BE2C (cell line): Measurements from ENCODE around the gene DOLPP1. TPM values are rescaled to one million over a fixed set of nuclear protein-coding genes. Genes with fewer than 3 reads are reported as not detected.
A peak's percentile ranks its signal among the peaks of the same experiment; 100 is the strongest.
"Not testable (repeated sequence)": the region's sequence is repeated elsewhere in the genome, so short reads cannot be mapped to it uniquely, and the experiment has no call there.

Experiments
- DNase-seq: peaks from one replicate; pipeline ENCODE4 v3.0.0-alpha.2; 2020
- H3K27me3 ChIP-seq: fragments of 250-450 bp; sonication (Bioruptor Pico); 2 replicates; pipeline ENCODE4 v1.5.1; 2020; ENCODE audit warnings: mild to moderate bottlenecking
- H3K36me3 ChIP-seq: fragments of 250-450 bp; sonication (Bioruptor Pico); 2 replicates; pipeline ENCODE4 v1.5.1; 2020; ENCODE audit warnings: mild to moderate bottlenecking
- H3K4me1 ChIP-seq: fragments of 250-450 bp; sonication (Bioruptor Pico); 2 replicates; pipeline ENCODE4 v1.5.1; 2020
- H3K4me3 ChIP-seq: 2 replicates; pipeline ENCODE4 v1.5.1; 2011; ENCODE audit warnings: low read depth, low read length
- H3K9me3 ChIP-seq: fragments of 250-450 bp; sonication (Bioruptor Pico); 2 replicates; pipeline ENCODE4 v1.5.1; 2020
- CTCF ChIP-seq: IDR thresholded peaks from 2 replicates; pipeline ENCODE4 v1.5.1; 2012; ENCODE audit warnings: mild to moderate bottlenecking, low read depth, low read length
- polyA plus RNA-seq: library from polyadenylated mRNA; unstranded; fragments of >200 nt; gene quantifications from one replicate; pipeline ENCODE4 v1.2.1, GENCODE V29; 2012; ENCODE audit warnings: low read depth, missing spikeins; ENCODE audit not compliant: insufficient read length, insufficient read depth

Gene DOLPP1
- 116 TPM for polyA plus RNA-seq

GRCh38 chr9:129080601-129081387 is at the start of gene DOLPP1:
Gene DOLPP1, plus strand, starts transcription at chr9:129081111. Its CDS starts 21 bp downstream, at chr9:129081132.
- Histone ChIP-seq H3K4me1 (no peaks in the 10 kb centered on the region; the same call in 1 of the 2 replicates), H3K36me3 (peaks cover 20% of the 10 kb centered on the region), H3K27me3 (no peaks in the 10 kb centered on the region), H3K9me3 (no peaks in the 10 kb centered on the region), H3K4me3 (peak within 1 kb of the TSS; percentile 85)
- DNase-seq: peak; percentile 100
- no peak for TF ChIP-seq CTCF

GRCh38 chr9:129031514-129031913 is 49.4 kb upstream of the DOLPP1 start:
- Histone ChIP-seq H3K36me3 (no peaks in the 10 kb centered on the region), H3K27me3 (no peaks in the 10 kb centered on the region), H3K9me3 (no peaks in the 10 kb centered on the region), H3K4me1 (no peaks in the 10 kb centered on the region), H3K4me3 (no peak overlapping the region)
- no peak for TF ChIP-seq CTCF
- no peak for DNase-seq

GRCh38 chr9:129032541-129033159 is 48.3 kb upstream of the DOLPP1 start:
- Histone ChIP-seq H3K27me3 (no peaks in the 10 kb centered on the region), H3K4me3 (no peak overlapping the region), H3K4me1 (no peaks in the 10 kb centered on the region), H3K36me3 (no peaks in the 10 kb centered on the region), H3K9me3 (no peaks in the 10 kb centered on the region)
- TF ChIP-seq CTCF: no peak
- DNase-seq: no peak

- no peak for TF ChIP-seq CTCF
- Histone ChIP-seq H3K4me3 (no peak overlapping the region), H3K9me3 (no peaks in the 10 kb centered on the region), H3K4me1 (no peaks in the 10 kb centered on the region), H3K27me3 (no peaks in the 10 kb centered on the region), H3K36me3 (no peaks in the 10 kb centered on the region)
- DNase-seq: no peak
These were observed 47.7 kb upstream of the DOLPP1 start for GRCh38 chr9:129033216-129033615.

- not testable (repeated sequence) for H3K9me3 ChIP-seq, H3K36me3 ChIP-seq, H3K27me3 ChIP-seq, H3K4me1 ChIP-seq, DNase-seq
- H3K4me3 ChIP-seq: peak overlapping the region; percentile 94
These were observed 45.1 kb upstream of the DOLPP1 start for GRCh38 chr9:129035838-129036237.

GRCh38 chr9:129036241-129036922 is 44.5 kb upstream of the DOLPP1 start, which contains the start of gene MIGA2:
Gene MIGA2, plus strand, starts transcription at chr9:129036626. Its CDS starts 3,969 bp downstream, at chr9:129040595.
- Histone ChIP-seq H3K4me1 (peaks cover 5% of the 10 kb centered on the region), H3K9me3 (no peaks in the 10 kb centered on the region), H3K27me3 (no peaks in the 10 kb centered on the region), H3K4me3 (peak within 1 kb of the TSS; percentile 94), H3K36me3 (peaks cover 9% of the 10 kb centered on the region)
- TF ChIP-seq CTCF: no peak
- peak; percentile 98 for DNase-seq
